K562 (cell line): ENCODE data around the gene SRL.

Experiments
- CHD1 ChIP-seq: fragments of 200-600 bp; sonication (generic); IDR thresholded peaks from one replicate; pipeline ENCODE4 v1.6.1; 2012; ENCODE audit warnings: mild to moderate bottlenecking, moderate library complexity, low read length, inconsistent platforms
- ELF2 ChIP-seq: fragments of 250-450 bp; sonication (Bioruptor Pico); IDR thresholded peaks from 2 replicates; pipeline ENCODE4 v1.5.0; 2021; ENCODE audit warnings: mild to moderate bottlenecking
- ELK3 ChIP-seq: fragments of 450-650 bp; formaldehyde crosslinking; IDR thresholded peaks from 2 replicates; pipeline ENCODE4 v1.4.0; 2020; ENCODE audit warnings: mild to moderate bottlenecking
- EP300 ChIP-seq: IDR thresholded peaks from 2 replicates; pipeline ENCODE4 v1.6.1; 2012; ENCODE audit warnings: low read length, improper control_type of control experiment
- HMG20A ChIP-seq: fragments of 450-650 bp; formaldehyde crosslinking; conservative IDR thresholded peaks from 2 replicates; pipeline ENCODE4 v1.4.0; 2020; ENCODE audit warnings: mild to moderate bottlenecking, mixed read lengths
- HMGXB4 ChIP-seq: sonication (generic); formaldehyde crosslinking; IDR thresholded peaks from 2 replicates; pipeline ENCODE4 v1.8.1; 2023; ENCODE audit warnings: mild to moderate bottlenecking, missing genetic modification reagents
- KHSRP ChIP-seq: fragments of 450-650 bp; IDR thresholded peaks from 2 replicates; pipeline ENCODE4 v1.6.1; 2017
- TAF1 ChIP-seq: IDR thresholded peaks from 2 replicates; pipeline ENCODE4 v1.6.1; 2011; ENCODE audit warnings: mild to moderate bottlenecking, low read length, moderate library complexity; ENCODE audit not compliant: insufficient read depth, control insufficient read depth, severe bottlenecking; ENCODE audit errors: extremely low read depth

- TF ChIP-seq KHSRP (no peak), CHD1 (no peak), ELK3 (CRISPR knock-in tag) (no peak), TAF1 (no peak), ELF2 (no peak), HMG20A (CRISPR knock-in tag) (no peak), EP300 (no peak), HMGXB4 (no peak)
Observed at GRCh38 chr16:4231886-4232285, 10.0 kb downstream of the SRL start.
